Neural progenitor cell (in vitro differentiated cells): ENCODE data around the gene UBR3.

Experiments used
- EZH2 ChIP-seq: fragments of 200-600 bp; sonication (generic); IDR thresholded peaks from 2 replicates; pipeline ENCODE4 v1.6.1; 2017; ENCODE audit warnings: antibody characterized with exemption, mild to moderate bottlenecking, moderate library complexity
- EZH2phosphoT487 ChIP-seq: fragments of 200-600 bp; sonication (generic); IDR thresholded peaks from 2 replicates; pipeline ENCODE4 v1.6.1; 2017; ENCODE audit warnings: antibody characterized with exemption
- TF ChIP-seq, protein P1 (sequence below): fragments of 200-600 bp; sonication (generic); IDR thresholded peaks from 2 replicates; pipeline ENCODE4 v1.5.1; 2017; ENCODE audit warnings: antibody characterized with exemption, mild to moderate bottlenecking

DNA sequence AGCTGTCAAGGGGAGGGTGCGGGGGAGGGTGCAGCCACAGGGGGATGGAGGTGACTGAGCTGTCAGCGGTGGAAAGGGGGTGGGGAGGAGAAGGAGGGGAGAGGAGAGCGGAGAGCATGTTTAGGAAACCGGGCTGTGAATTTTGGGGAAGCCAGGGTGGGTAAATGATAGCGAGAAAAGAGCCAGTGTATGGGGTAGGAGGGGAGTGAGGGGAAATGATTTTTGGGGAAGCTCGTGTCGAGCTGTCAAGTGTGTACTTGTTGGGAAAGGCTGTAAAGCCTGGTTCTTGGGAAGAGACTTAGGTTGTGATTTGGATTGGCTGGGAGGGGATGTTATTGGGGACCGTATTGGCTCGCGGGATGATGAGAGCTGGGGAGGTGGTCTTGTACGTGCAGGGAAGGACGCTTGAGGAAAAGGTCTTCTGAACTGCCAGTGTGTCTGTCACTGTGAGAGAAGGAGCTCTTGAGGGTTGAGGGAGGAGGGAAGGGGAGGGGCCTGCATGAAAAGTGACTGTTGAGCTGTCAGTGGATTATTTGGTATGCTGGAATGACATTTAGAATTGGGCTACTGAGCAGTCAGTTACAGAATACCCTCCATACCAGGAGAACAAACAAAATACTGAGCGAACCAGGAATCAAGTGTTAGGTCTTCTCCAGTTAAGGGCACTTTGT is 1.0 kb downstream of the UBR3 start:
- TF ChIP-seq, protein P1, sequence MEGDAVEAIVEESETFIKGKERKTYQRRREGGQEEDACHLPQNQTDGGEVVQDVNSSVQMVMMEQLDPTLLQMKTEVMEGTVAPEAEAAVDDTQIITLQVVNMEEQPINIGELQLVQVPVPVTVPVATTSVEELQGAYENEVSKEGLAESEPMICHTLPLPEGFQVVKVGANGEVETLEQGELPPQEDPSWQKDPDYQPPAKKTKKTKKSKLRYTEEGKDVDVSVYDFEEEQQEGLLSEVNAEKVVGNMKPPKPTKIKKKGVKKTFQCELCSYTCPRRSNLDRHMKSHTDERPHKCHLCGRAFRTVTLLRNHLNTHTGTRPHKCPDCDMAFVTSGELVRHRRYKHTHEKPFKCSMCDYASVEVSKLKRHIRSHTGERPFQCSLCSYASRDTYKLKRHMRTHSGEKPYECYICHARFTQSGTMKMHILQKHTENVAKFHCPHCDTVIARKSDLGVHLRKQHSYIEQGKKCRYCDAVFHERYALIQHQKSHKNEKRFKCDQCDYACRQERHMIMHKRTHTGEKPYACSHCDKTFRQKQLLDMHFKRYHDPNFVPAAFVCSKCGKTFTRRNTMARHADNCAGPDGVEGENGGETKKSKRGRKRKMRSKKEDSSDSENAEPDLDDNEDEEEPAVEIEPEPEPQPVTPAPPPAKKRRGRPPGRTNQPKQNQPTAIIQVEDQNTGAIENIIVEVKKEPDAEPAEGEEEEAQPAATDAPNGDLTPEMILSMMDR: no peak
- TF ChIP-seq EZH2 (no peak), EZH2phosphoT487 (no peak)
